Transverse colon (tissue), 3 donors: ENCODE measurements around the gene PRPS1L1.

Experiments
- EP300 ChIP-seq: sonication (generic); formaldehyde crosslinking; IDR thresholded peaks from one replicate; pipeline ENCODE4 v1.6.1; 2017; ENCODE audit warnings: antibody characterized with exemption, low read depth
- TF ChIP-seq, protein P1 (sequence below), 5 experiments: fragments of 200-600 bp in 3 of 5; fragments of 450-650 bp in 2 of 5; sonication (generic) in 3 of 5; IDR thresholded peaks; 1 replicate in 2 of 5; 2 replicates in 3 of 5; pipeline ENCODE4 v1.5.1; 2016 to 2017; ENCODE audit warnings: antibody characterized with exemption in 5 of 5, inconsistent platforms in 3 of 5, mild to moderate bottlenecking in 2 of 5, moderate library complexity in 1 of 5

- TF ChIP-seq, protein P1, sequence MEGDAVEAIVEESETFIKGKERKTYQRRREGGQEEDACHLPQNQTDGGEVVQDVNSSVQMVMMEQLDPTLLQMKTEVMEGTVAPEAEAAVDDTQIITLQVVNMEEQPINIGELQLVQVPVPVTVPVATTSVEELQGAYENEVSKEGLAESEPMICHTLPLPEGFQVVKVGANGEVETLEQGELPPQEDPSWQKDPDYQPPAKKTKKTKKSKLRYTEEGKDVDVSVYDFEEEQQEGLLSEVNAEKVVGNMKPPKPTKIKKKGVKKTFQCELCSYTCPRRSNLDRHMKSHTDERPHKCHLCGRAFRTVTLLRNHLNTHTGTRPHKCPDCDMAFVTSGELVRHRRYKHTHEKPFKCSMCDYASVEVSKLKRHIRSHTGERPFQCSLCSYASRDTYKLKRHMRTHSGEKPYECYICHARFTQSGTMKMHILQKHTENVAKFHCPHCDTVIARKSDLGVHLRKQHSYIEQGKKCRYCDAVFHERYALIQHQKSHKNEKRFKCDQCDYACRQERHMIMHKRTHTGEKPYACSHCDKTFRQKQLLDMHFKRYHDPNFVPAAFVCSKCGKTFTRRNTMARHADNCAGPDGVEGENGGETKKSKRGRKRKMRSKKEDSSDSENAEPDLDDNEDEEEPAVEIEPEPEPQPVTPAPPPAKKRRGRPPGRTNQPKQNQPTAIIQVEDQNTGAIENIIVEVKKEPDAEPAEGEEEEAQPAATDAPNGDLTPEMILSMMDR (IDR thresholded peaks at IDR 0.05) = peak; percentile 31 to 50 (median 45)
- no peak for TF ChIP-seq EP300
These were observed 35.6 kb downstream of the PRPS1L1 start for GRCh38 chr7:17991866-17992648.
